GM12878 (cell line): ENCODE data around the gene HACD4. TPM values are rescaled to one million over a fixed set of nuclear protein-coding genes. Genes with fewer than 3 reads are reported as not detected.

Experiments used
- BCL11A ChIP-seq: IDR thresholded peaks from 2 replicates; pipeline ENCODE4 v1.6.1; 2011; ENCODE audit warnings: low read depth, low read length
- CREB1 ChIP-seq: IDR thresholded peaks from 2 replicates; pipeline ENCODE4 v1.6.1; 2012; ENCODE audit warnings: low read depth, mild to moderate bottlenecking, inconsistent platforms
- DPF2 ChIP-seq: fragments of 450-650 bp; IDR thresholded peaks from 2 replicates; pipeline ENCODE4 v1.6.1; 2017; ENCODE audit warnings: mild to moderate bottlenecking
- FOS ChIP-seq: IDR thresholded peaks from 3 replicates; pipeline ENCODE4 v1.6.1; 2011; ENCODE audit warnings: borderline replicate concordance; ENCODE audit not compliant: insufficient read length; ENCODE audit errors: extremely low read depth
- IRF3 ChIP-seq: fragments of 450-650 bp; IDR thresholded peaks from 2 replicates; pipeline ENCODE4 v1.6.1; 2014; ENCODE audit warnings: mild to moderate bottlenecking
- IRF5 ChIP-seq: fragments of 450-650 bp; IDR thresholded peaks from 2 replicates; pipeline ENCODE4 v1.6.1; 2017; ENCODE audit warnings: borderline replicate concordance
- JUNB ChIP-seq: IDR thresholded peaks from 2 replicates; pipeline ENCODE4 v1.6.1; 2016; ENCODE audit warnings: antibody characterized with exemption, mild to moderate bottlenecking
- KDM1A ChIP-seq: fragments of 200-600 bp; sonication (generic); IDR thresholded peaks from 2 replicates; pipeline ENCODE4 v1.6.1; 2016; ENCODE audit warnings: borderline replicate concordance
- KLF5 ChIP-seq: fragments of 450-650 bp; IDR thresholded peaks from 2 replicates; pipeline ENCODE4 v1.6.1; 2014; ENCODE audit warnings: mild to moderate bottlenecking; ENCODE audit not compliant: partially characterized antibody
- MEF2A ChIP-seq: IDR thresholded peaks from 2 replicates; pipeline ENCODE4 v1.6.1; 2011; ENCODE audit warnings: low read depth, mild to moderate bottlenecking, low read length, moderate library complexity; ENCODE audit not compliant: insufficient read depth
- MYB ChIP-seq: fragments of 150-350 bp; IDR thresholded peaks from 2 replicates; pipeline ENCODE4 v1.6.1; 2014; ENCODE audit warnings: mild to moderate bottlenecking, low read depth, low read length, borderline replicate concordance
- NR2F1 ChIP-seq: fragments of 450-650 bp; conservative IDR thresholded peaks from 2 replicates; pipeline ENCODE4 v1.6.1; 2017; ENCODE audit warnings: mild to moderate bottlenecking
- NRF1 ChIP-seq: conservative IDR thresholded peaks from 2 replicates; pipeline ENCODE4 v1.6.1; 2011; ENCODE audit warnings: mild to moderate bottlenecking, low read depth, low read length, improper control_type of control experiment
- PBX3 ChIP-seq: IDR thresholded peaks from 2 replicates; pipeline ENCODE4 v1.6.1; 2011; ENCODE audit warnings: mild to moderate bottlenecking, low read depth, low read length, moderate library complexity; ENCODE audit not compliant: insufficient replicate concordance
- PML ChIP-seq: IDR thresholded peaks from 2 replicates; pipeline ENCODE4 v1.6.1; 2012; ENCODE audit warnings: low read length, inconsistent platforms
- POU2F2 ChIP-seq: IDR thresholded peaks from 3 replicates; pipeline ENCODE4 v1.6.1; 2011; ENCODE audit warnings: low read depth, mild to moderate bottlenecking, low read length, borderline replicate concordance
- RUNX3 ChIP-seq: IDR thresholded peaks from 2 replicates; pipeline ENCODE4 v1.6.1; 2012; ENCODE audit warnings: low read length, inconsistent platforms
- SKIL ChIP-seq: fragments of 450-650 bp; IDR thresholded peaks from 2 replicates; pipeline ENCODE4 v1.6.1; 2017; ENCODE audit warnings: mild to moderate bottlenecking, low read depth, inconsistent platforms; ENCODE audit not compliant: poor library complexity, severe bottlenecking
- SRF ChIP-seq, 2 experiments: IDR thresholded peaks; 2 replicates each; pipeline ENCODE4 v1.6.1; 2011; ENCODE audit warnings: low read depth in 2 of 2, low read length in 2 of 2, mild to moderate bottlenecking in 1 of 2, moderate library complexity in 1 of 2
- STAT1 ChIP-seq: fragments of 450-650 bp; conservative IDR thresholded peaks from 2 replicates; pipeline ENCODE4 v1.6.1; 2014; ENCODE audit warnings: antibody characterized with exemption, mild to moderate bottlenecking
- SUZ12 ChIP-seq: fragments of 200-600 bp; sonication (generic); IDR thresholded peaks from one replicate; pipeline ENCODE4 v1.6.1; 2018; ENCODE audit warnings: antibody characterized with exemption, mild to moderate bottlenecking; ENCODE audit not compliant: unreplicated experiment
- TCF3 ChIP-seq: IDR thresholded peaks from 2 replicates; pipeline ENCODE4 v1.6.1; 2012; ENCODE audit warnings: low read depth, mild to moderate bottlenecking, low read length, borderline replicate concordance; ENCODE audit not compliant: insufficient read depth
- ZBTB40 ChIP-seq: fragments of 450-650 bp; IDR thresholded peaks from 2 replicates; pipeline ENCODE4 v1.6.1; 2016; ENCODE audit warnings: mild to moderate bottlenecking, moderate library complexity, borderline replicate concordance
- polyA plus RNA-seq, 11 experiments: library from polyadenylated mRNA; depleted of rRNA in 4 of 11; unstranded in 6 of 11; stranded (reverse) in 5 of 11; fragments of >200 nt; fragmentation: Nextera tagmentation in 4 of 11; fragmentation: Illumina TruSeq in 1 of 11; extraction: Ambion mirVana in 4 of 11; extraction: Trizol in 1 of 11; gene quantifications; 1 replicate in 1 of 11; 2 replicates in 10 of 11; pipeline versions ENCODE4 v1.2.1 to v1.2.3, GENCODE V29; 2011 to 2016; ENCODE audit warnings: inconsistent platforms in 2 of 11, missing spikeins in 2 of 11, low read depth in 1 of 11
- total RNA-seq, 4 experiments: library from RNA; depleted of rRNA in 3 of 4; stranded (reverse); fragments of >200 nt in 3 of 4; fragmentation: Illumina TruSeq in 1 of 4; extraction: Trizol in 1 of 4; gene quantifications; 2 replicates each; pipeline versions ENCODE4 v1.2.1 to v1.2.3, GENCODE V29; 2013 to 2021

The HACD4 gene
- total and polyA plus RNA-seq, 10 of the 15 experiments (the other 5 are each of a cell fraction or from before 2014, with no cell fraction given): 3.2 to 7.6 (median 5.7) TPM

- TF ChIP-seq SRF (IDR thresholded peaks at IDR 0.05; ENCODE audit: low read depth in 2 of 2, low read length in 2 of 2) (no peak), STAT1 (no peak), CREB1 (no peak), NRF1 (no peak), SUZ12 (no peak), MYB (no peak), DPF2 (no peak), KLF5 (no peak), PML (peak; percentile 49; the same call in 1 of the 2 replicates), POU2F2 (no peak), KDM1A (no peak), IRF3 (no peak), BCL11A (no peak), IRF5 (no peak), FOS (no peak), RUNX3 (peak; percentile 77), PBX3 (no peak), MEF2A (peak; percentile 88), ZBTB40 (no peak), JUNB (no peak), NR2F1 (no peak), TCF3 (no peak), SKIL (no peak)
These were observed 34.6 kb downstream of the HACD4 start (continued) for GRCh38 chr9:20996809-20997208.
